Spleen (tissue), 7 donors: Measurements from ENCODE around the gene TM9SF3.

Source experiments
- CTCF ChIP-seq, 11 experiments: fragments of 200-600 bp in 7 of 11; fragments of 450-650 bp in 4 of 11; sonication (generic) in 4 of 11; IDR thresholded peaks in 8 of 11; conservative IDR thresholded peaks in 3 of 11; 1 replicate in 7 of 11; 2 replicates in 4 of 11; pipeline versions ENCODE4 v1.4.0 to v1.8.0; 2016 to 2021; ENCODE audit warnings: antibody characterized with exemption in 11 of 11, inconsistent platforms in 4 of 11, mild to moderate bottlenecking in 1 of 11
- POLR2A ChIP-seq, 3 donors: fragments of 450-650 bp; IDR thresholded peaks; one replicate each; pipeline ENCODE4 v1.5.1; 2017; ENCODE audit warnings: antibody characterized with exemption in 3 of 3, mild to moderate bottlenecking in 1 of 3
- POLR2AphosphoS5 ChIP-seq, 3 donors: sonication (generic); formaldehyde crosslinking; IDR thresholded peaks; one replicate each; pipeline ENCODE4 v1.5.1; 2017; ENCODE audit warnings: antibody characterized with exemption in 3 of 3
- donor health status: DM: no; HTN: no; CAD: no; lungs with moderate emphysema.
- donor health status: DM: no; HTN: no; CAD: no.
- donor health status: DM: no; HTN: no; CAD: no.

- TF ChIP-seq CTCF (IDR thresholded peaks at IDR 0.05 in 8 of 11, conservative IDR thresholded peaks at IDR 0.05 in 3 of 11), result no peak
- no peak for TF ChIP-seq POLR2A (IDR thresholded peaks at IDR 0.05)
- TF ChIP-seq POLR2AphosphoS5 (IDR thresholded peaks at IDR 0.05), result no peak
Measured at GRCh38 chr10:96493254-96493653, 93.6 kb downstream of the TM9SF3 start.
